Measurements from ENCODE around the gene SLC12A9. TPM values are rescaled to one million over a fixed set of nuclear protein-coding genes. Genes with fewer than 3 reads are reported as not detected.
"Not testable (repeated sequence)": the region's sequence is repeated elsewhere in the genome, so short reads cannot be mapped to it uniquely, and the experiment has no call there.

Gene SLC12A9
- total RNA-seq = 10 to 100 TPM; 13.6 to 15.6 TPM

GRCh38 chr7:100852048-100852872, at the start of gene SLC12A9:
Gene SLC12A9 (plus strand): TSS chr7:100852713. CDS start chr7:100854198, 1,485 bp downstream.
- POLR2A ChIA-PET = interaction anchor here (0.6 to 1.4 kb wide), 7 partner anchors 15 to 157 kb away, joined by 3 to 9 read pairs (median 5); partner anchors contain the start of genes POP7, SRRT, TRIP6 and UFSP1
- ATAC-seq (peak; percentile 98), DNase-seq (peak; percentile 93)
- H3K9me3 Mint-ChIP-seq (ENCODE audit: low read depth) = no peaks in the 10 kb centered on the region
- no peaks in the 10 kb centered on the region for H3K27me3 Mint-ChIP-seq
- peak within 1 kb of the TSS; percentile 91 for H3K27ac Mint-ChIP-seq
- H3K36me3 Mint-ChIP-seq (ENCODE audit: low read depth) = no peaks in the 10 kb centered on the region
- peaks cover 11% of the 10 kb centered on the region for H3K4me1 Mint-ChIP-seq
- peak within 1 kb of the TSS; percentile 87 for H3K4me3 Mint-ChIP-seq
- CTCF ChIA-PET = interaction anchor here (0.7 to 6.9 kb wide), 29 partner anchors 10 to 1198 kb away, joined by 3 to 106 read pairs (median 4); partner anchors contain the start of genes FBXO24, GIGYF1, LRCH4 and POP7
- intact Hi-C loops (cut with DNase I, micrococcal nuclease) = loop anchor here (1.0 to 5.0 kb wide), 14 partner anchors 15 to 369 kb away; partner anchors contain the start of genes UFSP1 (in 2 of the 2), FBXO24 (in 1 of the 2), GIGYF1 (in 1 of the 2) and GNB2 (in 1 of the 2)

DNA sequence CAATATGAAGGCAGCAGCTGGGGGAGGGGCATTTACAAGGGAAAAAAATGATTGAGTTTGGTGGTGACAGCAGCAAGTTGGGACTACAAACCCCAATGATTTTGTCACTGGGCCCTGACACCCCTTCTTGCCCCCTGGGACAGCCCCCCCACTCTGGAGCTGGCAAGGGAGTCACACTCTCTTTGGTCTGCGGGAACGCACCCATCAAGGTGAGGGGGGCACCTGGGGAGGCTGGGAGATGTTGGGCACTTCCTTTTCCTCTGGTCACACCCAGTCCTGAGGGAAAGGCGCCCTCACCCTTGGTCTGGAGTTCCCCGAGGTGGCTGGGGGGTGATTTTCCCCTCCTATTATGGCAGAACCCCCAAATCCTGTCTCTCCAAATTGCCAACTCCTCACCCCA, 49.6 kb upstream of the SLC12A9 start:
- intact Hi-C loops (cut with DNase I, micrococcal nuclease) = no loop called here
- peaks cover 10% of the 10 kb centered on the region for H3K27me3 Mint-ChIP-seq
- DNase-seq (no peak), ATAC-seq (no peak)
- no peak overlapping the region for H3K27ac Mint-ChIP-seq
- no peaks in the 10 kb centered on the region for H3K9me3 Mint-ChIP-seq (ENCODE audit: low read depth)
- POLR2A ChIA-PET = no interaction called here
- no peaks in the 10 kb centered on the region for H3K36me3 Mint-ChIP-seq (ENCODE audit: low read depth)
- H3K4me3 Mint-ChIP-seq = no peak overlapping the region
- H3K4me1 Mint-ChIP-seq = peaks cover 4% of the 10 kb centered on the region
- CTCF ChIA-PET = interaction anchor here (0.6 to 5.5 kb wide), 3 partner anchors 48 to 97 kb away, joined by 3 to 106 read pairs (median 4); partner anchors contain the start of genes POP7 and SLC12A9

DNA sequence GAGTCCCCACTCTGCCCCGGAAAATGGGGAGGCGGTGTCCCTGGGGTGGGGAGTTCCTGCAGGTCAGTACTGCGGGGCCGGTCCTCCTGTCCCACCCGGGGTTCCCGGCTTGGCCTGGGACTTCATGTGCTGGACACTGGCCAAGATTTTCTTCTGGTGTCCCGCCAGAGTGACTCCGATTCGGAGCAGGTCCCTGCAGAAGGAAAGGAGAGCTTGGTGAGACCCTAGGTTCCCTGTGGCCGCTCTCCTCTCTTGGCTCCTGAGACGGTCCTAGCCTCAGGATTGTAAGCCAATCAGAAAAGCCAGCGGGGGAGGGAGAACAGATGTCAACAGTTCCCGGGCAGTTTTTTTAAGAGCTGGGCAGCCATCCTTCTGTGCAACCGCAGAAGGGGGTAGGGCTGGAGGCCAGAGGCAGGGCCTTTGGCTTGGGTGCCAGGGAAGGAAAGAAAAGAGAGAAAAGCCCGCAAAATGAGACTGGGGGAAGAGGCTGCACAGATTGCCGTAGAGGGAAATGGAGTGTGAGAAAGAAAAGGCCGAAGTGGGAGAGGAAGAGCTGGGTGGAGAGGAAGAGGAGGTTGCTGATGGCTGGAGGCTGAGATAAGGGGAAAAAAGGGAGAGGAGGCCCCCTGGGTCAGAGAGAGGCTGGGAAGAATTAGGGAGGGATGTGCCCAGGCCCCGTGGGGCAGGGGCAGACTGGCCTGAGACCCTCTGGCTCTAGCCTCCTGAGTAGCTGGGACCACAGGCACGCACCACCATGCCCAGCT, 48.9 kb upstream of the SLC12A9 start:
- Mint-ChIP-seq H3K9me3 (ENCODE audit: low read depth) (no peaks in the 10 kb centered on the region), H3K4me3 (no peak overlapping the region), H3K36me3 (ENCODE audit: low read depth) (no peaks in the 10 kb centered on the region), H3K27me3 (peaks cover 7% of the 10 kb centered on the region), H3K27ac (no peak overlapping the region), H3K4me1 (peaks cover 4% of the 10 kb centered on the region)
- CTCF ChIA-PET = interaction anchor here (0.6 to 5.5 kb wide), 5 partner anchors 39 to 255 kb away, joined by 3 to 106 read pairs (median 5); partner anchors contain the start of genes POP7 and SLC12A9
- POLR2A ChIA-PET = interaction anchor here (0.7 kb wide), 1 partner anchor 122 kb away, joined by 3 read pairs; no protein-coding TSS in a partner anchor
- intact Hi-C loops (cut with DNase I, micrococcal nuclease) = no loop called here
- DNase-seq (peak; percentile 44), ATAC-seq (peak; percentile 39)

GRCh38 chr7:100804681-100805431, 47.7 kb upstream of the SLC12A9 start:
- Mint-ChIP-seq H3K36me3 (ENCODE audit: low read depth) (no peaks in the 10 kb centered on the region), H3K4me3 (no peak overlapping the region), H3K27ac (no peak overlapping the region), H3K27me3 (peaks cover 5% of the 10 kb centered on the region), H3K4me1 (peaks cover 4% of the 10 kb centered on the region), H3K9me3 (ENCODE audit: low read depth) (no peaks in the 10 kb centered on the region)
- POLR2A ChIA-PET = no interaction called here
- CTCF ChIA-PET = interaction anchor here (0.6 to 1.4 kb wide), 3 partner anchors 12 to 254 kb away, joined by 3 to 6 read pairs (median 5); partner anchors contain the start of gene SLC12A9
- DNase-seq (no peak), ATAC-seq (no peak)
- intact Hi-C loops (cut with DNase I, micrococcal nuclease) = no loop called here

DNA sequence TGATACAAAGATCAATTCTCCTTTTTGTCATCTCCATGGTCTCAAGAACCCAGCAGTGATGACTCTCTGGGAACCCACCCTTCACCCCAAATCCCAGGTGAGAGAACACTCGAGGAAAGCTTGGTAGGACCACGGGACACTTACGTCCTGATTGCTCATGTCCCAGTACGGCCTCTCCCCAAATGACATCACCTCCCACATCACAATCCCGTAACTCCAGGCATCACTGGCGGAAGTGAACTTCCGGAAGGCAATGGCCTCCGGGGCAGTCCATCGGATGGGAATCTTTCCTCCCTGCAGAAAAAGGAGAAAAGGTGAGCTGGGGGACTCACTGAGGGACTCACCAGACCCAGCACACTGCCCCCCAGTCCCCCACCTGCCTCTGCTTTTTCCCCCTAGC, 46.2 kb upstream of the SLC12A9 start:
- Mint-ChIP-seq H3K36me3 (ENCODE audit: low read depth) (no peaks in the 10 kb centered on the region), H3K9me3 (ENCODE audit: low read depth) (no peaks in the 10 kb centered on the region), H3K27me3 (no peaks in the 10 kb centered on the region), H3K4me3 (no peak overlapping the region), H3K4me1 (peaks cover 4% of the 10 kb centered on the region), H3K27ac (no peak overlapping the region)
- CTCF ChIA-PET = no interaction called here
- no peak for ATAC-seq
- intact Hi-C loops (cut with DNase I, micrococcal nuclease) = no loop called here
- POLR2A ChIA-PET = no interaction called here
- no peak for DNase-seq

- H3K36me3 Mint-ChIP-seq (ENCODE audit: low read depth); intact Hi-C loops (cut with DNase I, micrococcal nuclease); POLR2A ChIA-PET; H3K4me1 Mint-ChIP-seq; H3K9me3 Mint-ChIP-seq (ENCODE audit: low read depth); H3K4me3 Mint-ChIP-seq; H3K27me3 Mint-ChIP-seq; H3K27ac Mint-ChIP-seq; CTCF ChIA-PET; ATAC-seq; DNase-seq: not testable (repeated sequence)
Measured at GRCh38 chr7:100806883-100807282, 45.6 kb upstream of the SLC12A9 start.

GRCh38 chr7:100808354-100808875, 44.1 kb upstream of the SLC12A9 start:
- Mint-ChIP-seq H3K27ac (no peak overlapping the region), H3K4me1 (peaks cover 4% of the 10 kb centered on the region), H3K9me3 (ENCODE audit: low read depth) (no peaks in the 10 kb centered on the region), H3K27me3 (no peaks in the 10 kb centered on the region), H3K4me3 (no peak overlapping the region), H3K36me3 (ENCODE audit: low read depth) (no peaks in the 10 kb centered on the region)
- ATAC-seq (no peak), DNase-seq (no peak)
- ChIA-PET POLR2A (no interaction called here), CTCF (no interaction called here)
- intact Hi-C loops (cut with DNase I, micrococcal nuclease) = no loop called here

DNA sequence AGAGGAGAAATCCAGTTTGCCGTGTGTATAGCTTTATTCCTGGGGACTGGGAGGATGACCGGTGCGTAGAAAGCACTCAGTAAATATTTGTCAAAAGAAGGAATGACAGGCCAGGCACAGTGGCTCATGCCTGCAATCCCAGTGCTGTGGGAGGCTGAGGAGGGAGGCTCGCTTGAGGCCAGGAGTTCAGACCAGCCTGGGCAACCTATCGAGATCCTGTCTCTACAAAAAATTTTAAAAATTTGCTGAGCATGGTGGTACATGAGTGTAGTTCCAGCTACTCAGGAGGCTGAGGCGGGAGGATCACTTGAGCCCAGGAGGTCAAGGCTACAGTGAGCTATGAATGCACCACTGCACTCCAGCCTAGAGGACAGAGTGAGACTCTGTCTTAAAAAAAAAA, 41.0 kb upstream of the SLC12A9 start:
- DNase-seq (no peak), ATAC-seq (no peak)
- ChIA-PET POLR2A (no interaction called here), CTCF (interaction anchor here (0.6 kb wide), 1 partner anchor 261 kb away, joined by 3 read pairs; no protein-coding TSS in a partner anchor)
- Mint-ChIP-seq H3K4me3 (no peak overlapping the region), H3K4me1 (no peaks in the 10 kb centered on the region), H3K36me3 (ENCODE audit: low read depth) (peaks cover 2% of the 10 kb centered on the region), H3K27me3 (no peaks in the 10 kb centered on the region), H3K27ac (no peak overlapping the region), H3K9me3 (ENCODE audit: low read depth) (no peaks in the 10 kb centered on the region)
- intact Hi-C loops (cut with DNase I, micrococcal nuclease) = no loop called here

DNA sequence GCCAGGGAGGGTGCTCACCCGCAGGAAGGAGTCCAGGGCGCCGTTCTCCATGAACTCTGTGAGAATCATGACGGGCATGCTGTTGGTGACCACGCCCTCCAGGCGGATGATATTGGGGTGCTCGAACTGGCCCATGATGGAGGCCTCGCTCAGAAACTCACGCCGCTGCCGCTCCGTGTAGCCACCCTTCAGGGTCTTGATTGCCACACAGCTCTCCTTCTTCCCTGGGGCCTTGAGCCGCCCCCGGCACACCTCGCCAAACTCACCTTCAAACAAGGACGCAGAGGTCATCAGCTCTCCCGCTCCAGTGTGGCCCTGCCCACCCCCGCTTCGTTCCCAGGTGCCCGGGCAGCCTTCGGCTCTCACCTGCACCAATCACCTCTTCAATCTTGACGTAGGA, 39.8 kb upstream of the SLC12A9 start:
- DNase-seq = no peak
- no peaks in the 10 kb centered on the region for H3K27me3 Mint-ChIP-seq
- ChIA-PET CTCF (no interaction called here), POLR2A (no interaction called here)
- no peaks in the 10 kb centered on the region for H3K9me3 Mint-ChIP-seq (ENCODE audit: low read depth)
- H3K4me3 Mint-ChIP-seq = no peak overlapping the region
- no peak overlapping the region for H3K27ac Mint-ChIP-seq
- no peak for ATAC-seq
- no peaks in the 10 kb centered on the region for H3K4me1 Mint-ChIP-seq
- intact Hi-C loops (cut with DNase I, micrococcal nuclease) = no loop called here
- peaks cover 2% of the 10 kb centered on the region for H3K36me3 Mint-ChIP-seq (ENCODE audit: low read depth)

GRCh38 chr7:100816515-100816914, 36.0 kb upstream of the SLC12A9 start:
- POLR2A ChIA-PET; H3K9me3 Mint-ChIP-seq (ENCODE audit: low read depth); H3K4me3 Mint-ChIP-seq; ATAC-seq; H3K36me3 Mint-ChIP-seq (ENCODE audit: low read depth); intact Hi-C loops (cut with DNase I, micrococcal nuclease); H3K27ac Mint-ChIP-seq; H3K27me3 Mint-ChIP-seq; DNase-seq; H3K4me1 Mint-ChIP-seq: not testable (repeated sequence)
- CTCF ChIA-PET = interaction anchor here (0.7 to 1.0 kb wide), 4 partner anchors 12 to 35 kb away, joined by 3 to 8 read pairs (median 3); no protein-coding TSS in a partner anchor

- H3K27ac Mint-ChIP-seq = no peak overlapping the region
- no peaks in the 10 kb centered on the region for H3K4me1 Mint-ChIP-seq
- POLR2A ChIA-PET = no interaction called here
- DNase-seq = no peak
- CTCF ChIA-PET = interaction anchor here (1.0 kb wide), 1 partner anchor 13 kb away, joined by 3 read pairs; no protein-coding TSS in a partner anchor
- no peak for ATAC-seq
- H3K36me3 Mint-ChIP-seq (ENCODE audit: low read depth) = peaks cover 2% of the 10 kb centered on the region
- no peaks in the 10 kb centered on the region for H3K27me3 Mint-ChIP-seq
- H3K9me3 Mint-ChIP-seq (ENCODE audit: low read depth) = no peaks in the 10 kb centered on the region
- intact Hi-C loops (cut with DNase I, micrococcal nuclease) = no loop called here
- H3K4me3 Mint-ChIP-seq = no peak overlapping the region
Measured at GRCh38 chr7:100817097-100817496, 35.4 kb upstream of the SLC12A9 start.
